ENCODE data around the gene ARL8A.

The ARL8A gene

DNA sequence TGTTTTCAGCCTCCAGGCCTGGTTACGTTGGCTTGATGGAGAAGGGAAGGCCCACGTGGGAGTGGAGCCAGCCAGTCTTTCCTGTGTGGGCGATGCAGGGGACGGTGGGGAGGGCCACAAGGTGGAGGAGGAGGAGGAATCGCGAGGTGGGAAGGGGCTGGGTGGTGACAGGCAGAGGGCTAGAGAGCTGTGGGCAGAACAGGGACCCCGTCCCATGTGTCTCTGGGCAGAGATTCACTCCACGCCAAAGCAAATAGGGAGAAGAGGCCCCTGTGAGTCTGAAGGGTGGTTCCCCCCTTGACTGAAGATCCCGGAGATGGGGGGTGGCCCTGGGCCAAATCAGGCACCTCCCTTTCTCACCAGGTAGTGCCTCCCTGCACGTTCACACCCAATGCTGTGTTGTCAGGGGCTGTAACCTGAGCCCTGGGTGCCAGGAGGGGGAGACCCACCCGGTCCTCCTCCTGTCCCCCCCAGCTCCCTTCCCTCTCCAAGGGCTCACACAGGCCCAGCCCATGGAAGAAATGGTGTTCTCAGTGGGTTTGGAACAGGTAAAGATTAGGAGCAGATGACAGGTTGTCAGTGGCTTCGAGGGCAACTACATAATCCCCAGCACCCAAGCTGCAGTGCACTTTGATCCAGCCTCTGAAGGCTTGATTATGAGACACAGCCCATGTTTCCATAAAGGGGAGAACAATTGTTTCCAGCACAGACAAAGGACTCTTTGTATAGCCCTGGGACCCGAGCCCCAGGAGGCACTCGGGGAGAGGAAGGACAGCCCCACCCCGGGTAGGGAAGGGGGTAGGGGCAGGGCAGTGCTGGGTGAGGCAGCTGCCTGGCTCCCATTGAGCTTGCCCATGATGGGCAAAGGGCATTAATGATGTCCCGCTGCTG lies 59.5 kb downstream of the ARL8A start:
- no peak for TF ChIP-seq GATA2 (IDR thresholded peaks at IDR 0.05; ENCODE audit: low read depth, low read length)
- no peak for TF ChIP-seq GATA3 (IDR thresholded peaks at IDR 0.05; ENCODE audit: low read depth, low read length)

Data from SH-SY5Y (cell line).